NOMO-1 treated with DMSO at 0.1 percent for 48 hours (cell line): ENCODE measurements around the gene GPR162.
"Not testable (repeated sequence)": the region's sequence is repeated elsewhere in the genome, so short reads cannot be mapped to it uniquely, and the experiment has no call there.

Source experiments
- DNase-seq: peaks from one replicate; lab custom pipeline; 2025; ENCODE audit not compliant: unreplicated experiment; lab: John Stamatoyannopoulos, UW

The GPR162 gene

DNA sequence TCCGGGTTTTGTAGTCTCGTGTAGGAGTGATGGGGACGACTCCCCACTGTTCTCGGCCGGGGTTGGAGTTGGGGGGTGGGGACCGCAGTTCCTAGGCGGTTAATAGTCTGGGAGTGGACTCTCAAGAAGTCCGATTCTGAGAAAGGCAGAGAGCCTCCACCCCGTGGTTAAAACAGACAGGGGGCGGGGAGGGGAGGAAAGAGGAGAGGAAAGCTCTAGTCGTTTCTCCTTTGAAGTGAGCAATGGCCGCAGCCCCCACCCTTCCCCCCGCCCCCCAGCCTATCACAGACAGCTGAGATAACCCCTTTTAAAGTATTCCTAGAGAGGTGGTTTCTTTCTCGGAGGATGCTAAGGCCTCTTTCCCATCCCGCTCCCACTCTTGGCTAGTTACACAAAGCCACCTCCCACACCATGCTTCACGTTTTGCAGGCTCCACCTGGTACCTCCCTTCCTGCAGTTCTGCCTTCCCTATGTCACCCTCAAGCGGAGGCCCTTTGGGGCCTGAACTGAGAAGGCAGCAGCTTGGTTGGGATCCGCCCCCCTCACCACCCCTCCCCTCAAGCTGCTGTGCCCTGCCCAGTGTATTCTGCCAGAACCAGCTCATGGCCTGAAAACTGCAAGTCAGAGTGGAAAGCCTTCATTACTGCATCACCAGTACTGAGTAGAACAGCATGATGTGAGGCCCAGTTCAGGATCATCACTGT, 31.2 kb downstream of the GPR162 start:
- no peak for DNase-seq

GRCh38 chr12:6853626-6854025, 32.0 kb downstream of the GPR162 start:
- DNase-seq: no peak

DNA sequence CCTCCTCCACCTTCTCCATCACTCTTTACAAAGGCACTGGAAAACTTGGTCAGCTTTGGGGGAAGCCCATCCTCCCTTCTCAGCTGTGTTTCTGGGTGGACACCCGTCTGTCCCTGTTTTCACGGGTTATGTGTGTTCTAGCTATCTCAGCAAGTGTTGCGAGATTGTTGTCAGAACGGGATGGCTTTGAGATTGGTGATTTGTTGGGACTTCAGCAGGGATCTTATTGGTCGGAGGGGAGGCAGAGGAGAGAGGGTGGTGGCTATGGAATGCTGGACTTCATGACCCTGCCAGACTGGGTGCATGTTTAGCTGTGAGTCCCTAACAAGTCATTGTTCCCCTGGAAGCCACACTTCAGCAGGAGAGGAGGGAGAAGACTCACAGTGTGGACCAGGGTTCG, 32.4 kb downstream of the GPR162 start:
- no peak for DNase-seq

- DNase-seq: no peak
Measured at GRCh38 chr12:6855322-6855721, 33.7 kb downstream of the GPR162 start.

GRCh38 chr12:6858799-6859198, 37.2 kb downstream of the GPR162 start:
- no peak for DNase-seq

DNA sequence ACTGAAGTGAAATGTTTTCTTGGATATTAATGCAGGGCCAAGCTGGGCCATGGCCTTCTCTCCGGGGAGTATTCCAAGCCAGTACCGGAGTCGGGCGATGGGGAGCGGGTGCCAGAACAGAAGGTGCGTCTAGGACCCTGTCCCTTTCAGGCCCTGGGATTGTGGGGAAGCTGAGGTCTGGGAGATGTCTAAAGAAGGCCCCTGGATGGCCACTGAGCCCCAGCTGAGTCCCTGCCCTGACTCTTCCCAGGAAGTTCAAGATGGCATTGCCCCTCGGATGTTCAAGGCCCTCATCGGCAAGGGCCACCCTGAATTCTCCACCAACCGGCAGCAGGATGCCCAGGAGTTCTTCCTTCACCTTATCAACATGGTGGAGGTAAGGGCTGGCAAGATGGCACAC, 38.5 kb downstream of the GPR162 start:
- no peak for DNase-seq

GRCh38 chr12:6860942-6861341, 39.3 kb downstream of the GPR162 start:
- DNase-seq: no peak

DNA sequence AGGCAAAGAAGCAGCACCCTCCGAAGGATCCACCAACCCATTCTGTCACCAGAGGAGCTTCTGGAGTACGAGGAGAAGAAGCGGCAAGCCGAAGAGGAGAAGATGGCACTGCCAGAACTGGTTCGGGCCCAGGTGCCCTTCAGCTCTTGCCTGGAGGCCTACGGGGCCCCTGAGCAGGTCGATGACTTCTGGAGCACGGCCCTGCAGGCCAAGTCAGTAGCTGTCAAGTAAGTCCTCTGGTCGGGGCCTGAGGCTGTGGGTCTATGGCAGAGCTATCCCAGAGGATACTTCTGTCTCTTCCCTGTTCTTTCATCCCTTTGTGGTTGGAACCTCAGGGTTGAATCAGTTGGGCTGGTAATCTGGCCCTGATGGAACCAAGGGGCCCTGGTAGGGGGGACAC, 39.8 kb downstream of the GPR162 start:
- no peak for DNase-seq

- DNase-seq: no peak
Measured at GRCh38 chr12:6863033-6863432, 41.4 kb downstream of the GPR162 start.

GRCh38 chr12:6863586-6864321, 42.1 kb downstream of the GPR162 start:
- no peak for DNase-seq

DNA sequence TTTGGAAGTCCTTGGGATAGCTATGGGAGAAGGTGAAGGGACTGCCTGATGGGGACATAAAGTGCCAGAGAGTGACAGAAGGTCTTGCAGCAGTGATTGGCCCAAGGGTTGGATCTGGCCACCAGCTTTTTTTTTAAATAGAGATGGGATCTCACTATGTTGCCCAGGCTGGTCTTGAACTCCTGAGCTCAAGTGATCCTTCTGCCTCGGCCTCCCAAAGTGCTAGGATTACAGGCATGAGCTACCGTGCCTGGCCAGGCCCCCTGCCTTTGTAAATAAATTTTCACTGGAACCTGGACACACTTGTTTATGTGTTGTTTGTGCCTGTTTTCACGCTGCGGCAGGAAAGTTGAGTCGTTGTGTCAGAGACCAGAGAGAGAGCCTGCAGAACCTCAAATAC, 43.7 kb downstream of the GPR162 start:
- DNase-seq: not testable (repeated sequence)

DNA sequence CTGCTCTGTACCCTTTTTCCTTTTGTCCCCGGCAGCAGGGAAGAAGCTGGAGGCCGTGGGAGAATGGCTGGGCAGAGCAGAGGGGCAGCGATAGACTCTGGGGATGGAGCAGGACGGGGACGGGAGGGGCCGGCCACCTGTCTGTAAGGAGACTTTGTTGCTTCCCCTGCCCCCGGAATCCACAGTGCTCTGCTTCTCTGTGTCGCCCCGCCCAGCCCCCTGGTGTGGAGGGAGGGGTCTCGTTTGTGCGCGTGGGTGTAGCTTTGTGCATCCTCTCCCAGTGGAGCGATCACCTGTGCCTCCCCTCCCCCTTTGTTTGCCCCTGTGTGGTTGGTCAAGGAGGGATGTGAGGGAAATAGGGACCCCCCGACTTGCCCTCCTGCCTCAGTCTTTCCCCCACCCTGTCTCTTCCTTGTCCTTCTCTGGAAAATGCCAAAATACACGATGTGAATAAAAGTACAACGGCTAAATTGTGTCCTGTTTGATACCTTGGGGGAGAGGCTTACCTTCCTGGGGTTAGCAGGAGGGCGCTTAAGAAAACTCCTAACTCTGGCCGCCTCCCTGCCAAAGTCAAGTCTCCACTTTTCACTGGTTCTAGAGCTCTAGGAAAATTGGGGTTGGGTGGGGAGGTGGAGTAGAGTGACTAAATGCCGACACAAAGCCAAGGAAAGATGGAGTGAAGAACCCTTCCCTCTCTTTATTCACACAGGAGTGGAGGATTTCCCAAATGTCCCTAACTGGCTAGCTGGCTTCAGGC, 44.7 kb downstream of the GPR162 start:
- DNase-seq: no peak

- DNase-seq: peak; percentile 69
Measured at GRCh38 chr12:6866920-6867412, 45.3 kb downstream of the GPR162 start.

DNA sequence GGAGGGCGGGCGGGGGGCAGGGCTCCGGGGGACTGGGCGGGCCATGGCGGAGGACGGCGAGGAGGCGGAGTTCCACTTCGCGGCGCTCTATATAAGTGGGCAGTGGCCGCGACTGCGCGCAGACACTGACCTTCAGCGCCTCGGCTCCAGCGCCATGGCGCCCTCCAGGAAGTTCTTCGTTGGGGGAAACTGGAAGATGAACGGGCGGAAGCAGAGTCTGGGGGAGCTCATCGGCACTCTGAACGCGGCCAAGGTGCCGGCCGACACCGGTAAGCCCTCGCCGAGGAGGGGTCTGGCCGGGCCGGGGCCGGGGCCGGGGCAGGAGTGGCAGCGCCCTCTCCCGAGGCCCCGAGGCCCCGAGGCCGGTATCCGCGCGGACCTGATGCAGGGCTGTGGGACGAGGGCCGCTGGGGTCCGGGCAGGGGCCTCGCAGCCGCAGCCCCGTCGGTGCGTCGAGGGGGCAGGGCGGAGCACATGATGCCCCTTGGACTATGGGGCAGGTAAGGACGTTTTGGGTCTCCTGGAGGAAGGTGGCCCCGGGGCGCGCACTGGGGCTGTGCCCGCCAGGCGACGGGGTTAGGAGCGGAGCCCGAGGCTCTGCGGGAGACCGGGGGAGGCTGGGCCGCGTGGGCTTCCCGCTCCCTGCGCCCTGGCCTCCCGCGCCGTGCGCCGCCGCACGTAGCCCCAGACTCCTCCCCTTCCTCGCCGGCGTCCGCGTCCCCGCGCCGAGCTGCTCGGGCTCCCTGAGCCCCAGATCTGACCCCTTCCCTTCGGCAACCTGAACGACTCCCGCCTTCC, 46.0 kb downstream of the GPR162 start, which contains the start of gene TPI1:
Gene TPI1, plus strand, starts transcription at position 119 of the 798 bp plus-strand sequence. Its CDS starts 36 bp downstream, at position 155.
- DNase-seq: peak; percentile 70

DNA sequence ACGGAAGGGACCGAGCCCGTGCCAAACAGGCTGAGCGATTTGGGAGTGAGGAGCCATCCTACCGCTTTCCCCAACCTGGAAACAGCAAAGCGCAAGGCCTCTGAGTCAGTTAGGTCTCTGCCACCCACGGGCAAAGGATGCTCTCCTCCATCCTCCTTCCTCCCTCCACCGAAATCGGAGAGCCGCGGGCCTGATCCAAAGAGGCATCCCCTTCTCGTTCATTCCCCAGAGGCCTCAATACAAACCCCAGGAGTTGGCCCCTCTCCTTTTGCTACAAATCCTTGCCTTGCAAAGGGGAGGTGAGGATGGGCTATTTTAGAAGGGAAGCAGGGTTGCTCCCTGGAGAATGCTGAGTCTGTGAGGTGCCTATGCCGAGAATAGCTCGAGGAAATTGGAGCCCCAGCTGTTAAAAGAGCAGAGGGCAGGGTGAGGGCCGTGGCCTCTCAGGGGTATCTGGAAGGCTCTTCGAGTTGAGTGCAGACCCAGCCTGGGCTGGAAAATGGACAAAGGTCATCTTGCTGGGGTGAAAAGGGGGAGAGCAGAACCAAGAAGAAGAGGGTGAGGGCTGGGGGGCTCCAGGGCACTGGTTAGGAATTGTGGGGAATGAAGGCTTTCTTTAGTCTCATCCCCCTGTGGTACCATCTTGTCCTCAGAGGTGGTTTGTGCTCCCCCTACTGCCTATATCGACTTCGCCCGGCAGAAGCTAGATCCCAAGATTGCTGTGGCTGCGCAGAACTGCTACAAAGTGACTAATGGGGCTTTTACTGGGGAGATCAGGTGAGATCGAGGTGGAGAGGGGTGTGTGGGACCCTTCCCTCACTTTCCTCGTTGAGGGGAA, 46.8 kb downstream of the GPR162 start:
- DNase-seq: peak; percentile 4

GRCh38 chr12:6869049-6870021, 47.7 kb downstream of the GPR162 start:
- DNase-seq: peak; percentile 83

DNA sequence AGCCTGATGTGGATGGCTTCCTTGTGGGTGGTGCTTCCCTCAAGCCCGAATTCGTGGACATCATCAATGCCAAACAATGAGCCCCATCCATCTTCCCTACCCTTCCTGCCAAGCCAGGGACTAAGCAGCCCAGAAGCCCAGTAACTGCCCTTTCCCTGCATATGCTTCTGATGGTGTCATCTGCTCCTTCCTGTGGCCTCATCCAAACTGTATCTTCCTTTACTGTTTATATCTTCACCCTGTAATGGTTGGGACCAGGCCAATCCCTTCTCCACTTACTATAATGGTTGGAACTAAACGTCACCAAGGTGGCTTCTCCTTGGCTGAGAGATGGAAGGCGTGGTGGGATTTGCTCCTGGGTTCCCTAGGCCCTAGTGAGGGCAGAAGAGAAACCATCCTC, 48.7 kb downstream of the GPR162 start:
- not testable (repeated sequence) for DNase-seq

- DNase-seq: no peak
Measured at GRCh38 chr12:6871052-6871957, 49.7 kb downstream of the GPR162 start.
